PC-3 (cell line): ENCODE measurements around the gene ALAD.

ENCODE experiments used
- EZH2 ChIP-seq: fragments of 300-600 bp; sonication (generic); IDR thresholded peaks from one replicate; pipeline ENCODE4 v1.6.1; 2017; ENCODE audit warnings: antibody characterized with exemption, mild to moderate bottlenecking, low read length; ENCODE audit not compliant: unreplicated experiment
- TF ChIP-seq, protein P1 (sequence below): fragments of 300-600 bp; sonication (generic); conservative IDR thresholded peaks from 2 replicates; pipeline ENCODE4 v1.5.1; 2017; ENCODE audit warnings: antibody characterized with exemption, low read depth, mild to moderate bottlenecking, low read length

DNA sequence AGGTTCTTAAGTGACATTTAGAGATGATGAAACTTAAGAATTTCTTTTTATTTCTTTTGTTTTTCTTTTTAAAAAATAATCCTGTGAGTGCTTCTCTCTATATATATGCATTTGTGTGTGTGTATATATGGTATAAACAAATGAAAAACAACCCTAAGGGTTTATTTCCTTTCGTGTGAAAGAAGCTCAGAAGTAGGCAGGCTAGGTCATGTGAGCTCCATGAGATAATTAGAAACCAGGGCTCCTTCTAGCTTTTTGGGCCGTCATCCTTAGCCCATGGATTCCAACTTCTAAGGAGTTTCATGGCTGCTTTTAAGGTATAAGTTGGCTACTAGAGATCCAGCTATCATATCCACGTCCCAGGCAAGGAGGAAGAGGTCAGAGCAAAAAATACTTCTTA is 20.6 kb upstream of the ALAD start:
- TF ChIP-seq, protein P1, sequence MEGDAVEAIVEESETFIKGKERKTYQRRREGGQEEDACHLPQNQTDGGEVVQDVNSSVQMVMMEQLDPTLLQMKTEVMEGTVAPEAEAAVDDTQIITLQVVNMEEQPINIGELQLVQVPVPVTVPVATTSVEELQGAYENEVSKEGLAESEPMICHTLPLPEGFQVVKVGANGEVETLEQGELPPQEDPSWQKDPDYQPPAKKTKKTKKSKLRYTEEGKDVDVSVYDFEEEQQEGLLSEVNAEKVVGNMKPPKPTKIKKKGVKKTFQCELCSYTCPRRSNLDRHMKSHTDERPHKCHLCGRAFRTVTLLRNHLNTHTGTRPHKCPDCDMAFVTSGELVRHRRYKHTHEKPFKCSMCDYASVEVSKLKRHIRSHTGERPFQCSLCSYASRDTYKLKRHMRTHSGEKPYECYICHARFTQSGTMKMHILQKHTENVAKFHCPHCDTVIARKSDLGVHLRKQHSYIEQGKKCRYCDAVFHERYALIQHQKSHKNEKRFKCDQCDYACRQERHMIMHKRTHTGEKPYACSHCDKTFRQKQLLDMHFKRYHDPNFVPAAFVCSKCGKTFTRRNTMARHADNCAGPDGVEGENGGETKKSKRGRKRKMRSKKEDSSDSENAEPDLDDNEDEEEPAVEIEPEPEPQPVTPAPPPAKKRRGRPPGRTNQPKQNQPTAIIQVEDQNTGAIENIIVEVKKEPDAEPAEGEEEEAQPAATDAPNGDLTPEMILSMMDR: no peak
- TF ChIP-seq EZH2: no peak
